ENCODE measurements around the gene SCGB1D4. TPM values are rescaled to one million over a fixed set of nuclear protein-coding genes. Genes with fewer than 3 reads are reported as not detected.

SCGB1D4 gene
- polyA plus RNA-seq, 1 experiment, result not detected

- H3K9me3 ChIP-seq (ENCODE audit: control insufficient read depth, insufficient read depth, low read length), result no peaks in the 10 kb centered on the region
Measured at GRCh38 chr11:62273284-62273683, 25.6 kb downstream of the SCGB1D4 start.

DNA sequence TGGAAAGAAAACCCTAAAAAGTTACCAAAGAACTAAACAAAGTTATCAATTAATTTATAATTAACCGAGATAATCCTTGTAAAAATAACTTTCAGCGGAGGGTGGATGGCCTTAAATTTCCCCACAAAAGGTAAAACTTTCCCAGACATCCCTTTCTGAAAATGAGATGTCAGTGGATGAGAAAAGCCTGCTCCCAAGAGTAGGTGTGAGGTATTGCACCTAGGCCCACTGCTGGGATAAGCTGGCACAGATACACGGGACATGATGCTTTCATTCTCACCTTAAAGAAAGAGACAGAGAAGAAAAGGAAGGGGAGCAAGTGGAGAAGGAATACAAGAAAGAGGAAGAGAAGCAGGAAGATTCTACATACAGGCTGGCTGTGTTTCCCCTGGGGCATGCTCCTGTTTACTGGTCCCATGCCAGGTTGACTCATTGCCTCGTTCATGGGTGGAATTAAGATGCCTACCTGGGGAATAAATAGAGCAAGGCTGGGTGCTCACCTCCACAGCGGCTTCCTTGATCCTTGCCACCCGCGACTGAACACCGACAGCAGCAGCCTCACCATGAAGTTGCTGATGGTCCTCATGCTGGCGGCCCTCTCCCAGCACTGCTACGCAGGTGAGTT is 29.1 kb downstream of the SCGB1D4 start, which contains the start of gene SCGB2A2:
Gene SCGB2A2, plus strand, starts transcription at position 505 of the 625 bp plus-strand sequence. Its CDS starts 59 bp downstream, at position 564.
- Histone ChIP-seq H3K9me3 (ENCODE audit: control insufficient read depth, insufficient read depth, low read length) (no peaks in the 10 kb centered on the region), H3K4me3 (ENCODE audit: low read depth, low read length) (no peak within 1 kb of the TSS), H3K27me3 (ENCODE audit: control insufficient read depth, insufficient read depth, low read length) (no peaks in the 10 kb centered on the region), H3K27ac (ENCODE audit: low read depth, low read length) (no peak within 1 kb of the TSS)
- TF ChIP-seq, protein P1, sequence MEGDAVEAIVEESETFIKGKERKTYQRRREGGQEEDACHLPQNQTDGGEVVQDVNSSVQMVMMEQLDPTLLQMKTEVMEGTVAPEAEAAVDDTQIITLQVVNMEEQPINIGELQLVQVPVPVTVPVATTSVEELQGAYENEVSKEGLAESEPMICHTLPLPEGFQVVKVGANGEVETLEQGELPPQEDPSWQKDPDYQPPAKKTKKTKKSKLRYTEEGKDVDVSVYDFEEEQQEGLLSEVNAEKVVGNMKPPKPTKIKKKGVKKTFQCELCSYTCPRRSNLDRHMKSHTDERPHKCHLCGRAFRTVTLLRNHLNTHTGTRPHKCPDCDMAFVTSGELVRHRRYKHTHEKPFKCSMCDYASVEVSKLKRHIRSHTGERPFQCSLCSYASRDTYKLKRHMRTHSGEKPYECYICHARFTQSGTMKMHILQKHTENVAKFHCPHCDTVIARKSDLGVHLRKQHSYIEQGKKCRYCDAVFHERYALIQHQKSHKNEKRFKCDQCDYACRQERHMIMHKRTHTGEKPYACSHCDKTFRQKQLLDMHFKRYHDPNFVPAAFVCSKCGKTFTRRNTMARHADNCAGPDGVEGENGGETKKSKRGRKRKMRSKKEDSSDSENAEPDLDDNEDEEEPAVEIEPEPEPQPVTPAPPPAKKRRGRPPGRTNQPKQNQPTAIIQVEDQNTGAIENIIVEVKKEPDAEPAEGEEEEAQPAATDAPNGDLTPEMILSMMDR (IDR thresholded peaks at IDR 0.05; ENCODE audit: low read depth, low read length), result no peak
- no peak for DNase-seq (ENCODE audit: low read depth, low spot score)
- CTCF ChIA-PET, result no interaction called here
- POLR2A ChIA-PET, result no interaction called here

More at GRCh38 chr11:62273284-62273683, 25.6 kb downstream of the SCGB1D4 start:
- TF ChIP-seq, protein P1 (IDR thresholded peaks at IDR 0.05; ENCODE audit: low read depth, low read length), result no peak
- Histone ChIP-seq H3K27ac (ENCODE audit: low read depth, low read length) (no peak overlapping the region), H3K4me3 (ENCODE audit: low read depth, low read length) (no peak overlapping the region), H3K27me3 (ENCODE audit: control insufficient read depth, insufficient read depth, low read length) (peaks cover 2% of the 10 kb centered on the region)
- ChIA-PET CTCF (no interaction called here), POLR2A (no interaction called here)
- no peak for DNase-seq (ENCODE audit: low read depth, low spot score)

DNA sequence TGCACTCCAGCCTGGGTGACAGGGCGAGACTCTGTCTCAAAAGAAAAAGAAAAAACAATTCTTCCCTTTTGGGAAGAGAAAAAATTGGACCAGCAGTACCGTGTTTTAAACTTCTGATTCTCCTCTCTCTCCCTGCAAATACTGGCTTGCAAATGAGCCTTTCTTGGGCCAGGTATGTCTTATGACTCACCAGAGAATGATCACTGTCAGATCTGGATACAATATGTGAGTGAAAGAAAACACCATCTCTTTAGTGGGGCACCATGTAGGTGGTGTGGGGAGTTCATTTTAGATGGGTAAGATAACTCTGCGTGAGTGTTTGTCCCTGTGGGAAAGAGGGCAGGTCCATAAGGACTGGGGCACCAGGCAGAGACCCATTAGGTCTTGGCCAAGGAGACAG is 31.3 kb downstream of the SCGB1D4 start:
- no peak overlapping the region for H3K4me3 ChIP-seq (ENCODE audit: low read depth, low read length)
- DNase-seq (ENCODE audit: low read depth, low spot score), result no peak
- ChIA-PET POLR2A (no interaction called here), CTCF (interaction anchor here (0.6 kb wide), 1 partner anchor 19 kb away, joined by 4 read pairs; no protein-coding TSS in a partner anchor)
- TF ChIP-seq, protein P1 (IDR thresholded peaks at IDR 0.05; ENCODE audit: low read depth, low read length), result no peak
- no peak overlapping the region for H3K27ac ChIP-seq (ENCODE audit: low read depth, low read length)
- no peaks in the 10 kb centered on the region for H3K9me3 ChIP-seq (ENCODE audit: control insufficient read depth, insufficient read depth, low read length)
- no peaks in the 10 kb centered on the region for H3K27me3 ChIP-seq (ENCODE audit: control insufficient read depth, insufficient read depth, low read length)

GRCh38 chr11:62267050-62267449 is 31.8 kb downstream of the SCGB1D4 start:
- Histone ChIP-seq H3K4me3 (ENCODE audit: low read depth, low read length) (no peak overlapping the region), H3K27ac (ENCODE audit: low read depth, low read length) (no peak overlapping the region), H3K9me3 (ENCODE audit: control insufficient read depth, insufficient read depth, low read length) (no peaks in the 10 kb centered on the region), H3K27me3 (ENCODE audit: control insufficient read depth, insufficient read depth, low read length) (no peaks in the 10 kb centered on the region)
- ChIA-PET POLR2A (no interaction called here), CTCF (no interaction called here)
- TF ChIP-seq, protein P1 (IDR thresholded peaks at IDR 0.05; ENCODE audit: low read depth, low read length), result no peak
- DNase-seq (ENCODE audit: low read depth, low spot score), result no peak

DNA sequence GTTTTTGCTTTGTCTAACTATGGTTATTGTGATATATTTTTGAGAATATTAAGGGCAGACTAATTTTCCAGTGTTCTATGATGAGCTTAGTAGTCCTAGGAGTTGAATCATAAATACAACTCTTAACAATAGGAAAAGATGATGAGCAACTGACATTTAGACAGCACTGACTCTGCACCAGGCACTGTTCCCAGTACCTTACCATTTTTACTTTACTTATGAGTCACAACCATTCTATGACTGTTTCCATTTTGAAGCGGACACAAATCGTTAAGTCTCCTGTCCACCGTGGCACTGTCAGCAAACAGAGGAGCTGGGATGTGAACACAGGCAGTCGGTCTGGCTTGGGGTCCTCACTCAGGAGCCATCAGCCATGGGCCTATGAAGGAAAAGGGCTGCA is 32.3 kb downstream of the SCGB1D4 start:
- Histone ChIP-seq H3K27ac (ENCODE audit: low read depth, low read length) (no peak overlapping the region), H3K9me3 (ENCODE audit: control insufficient read depth, insufficient read depth, low read length) (no peaks in the 10 kb centered on the region)
- CTCF ChIA-PET, result no interaction called here

More for the DNA sequence above, 32.3 kb downstream of the SCGB1D4 start:
- no peak overlapping the region for H3K4me3 ChIP-seq (ENCODE audit: low read depth, low read length)
- H3K27me3 ChIP-seq (ENCODE audit: control insufficient read depth, insufficient read depth, low read length), result no peaks in the 10 kb centered on the region
- TF ChIP-seq, protein P1 (IDR thresholded peaks at IDR 0.05; ENCODE audit: low read depth, low read length), result no peak
- POLR2A ChIA-PET, result no interaction called here
- no peak for DNase-seq (ENCODE audit: low read depth, low spot score)
